Epithelial cell of proximal tubule (primary cell): ENCODE results near the gene FLYWCH2. TPM values are rescaled to one million over a fixed set of nuclear protein-coding genes. Genes with fewer than 3 reads are reported as not detected.

Experiments used
- DNase-seq: peaks from one replicate; pipeline ENCODE4 v3.0.0-alpha.2; 2011; ENCODE audit warnings: low read depth
- H3K4me3 ChIP-seq: 2 replicates; pipeline ENCODE4 v1.5.1; 2011; ENCODE audit warnings: low read depth, mild to moderate bottlenecking, low read length
- total RNA-seq: library from RNA; depleted of rRNA; stranded (reverse); fragments of >200 nt; gene quantifications from 2 replicates; pipeline ENCODE4 v1.2.3, GENCODE V29; 2015
- TF ChIP-seq, protein P1 (sequence below): conservative IDR thresholded peaks from 2 replicates; pipeline ENCODE4 v1.5.1; 2012; ENCODE audit warnings: low read depth, mild to moderate bottlenecking, low read length

FLYWCH2 gene
- total RNA-seq, 1 donor from 2014 or later, result 49.6 TPM

- no peak for DNase-seq
- H3K4me3 ChIP-seq, result no peak overlapping the region
- TF ChIP-seq, protein P1, sequence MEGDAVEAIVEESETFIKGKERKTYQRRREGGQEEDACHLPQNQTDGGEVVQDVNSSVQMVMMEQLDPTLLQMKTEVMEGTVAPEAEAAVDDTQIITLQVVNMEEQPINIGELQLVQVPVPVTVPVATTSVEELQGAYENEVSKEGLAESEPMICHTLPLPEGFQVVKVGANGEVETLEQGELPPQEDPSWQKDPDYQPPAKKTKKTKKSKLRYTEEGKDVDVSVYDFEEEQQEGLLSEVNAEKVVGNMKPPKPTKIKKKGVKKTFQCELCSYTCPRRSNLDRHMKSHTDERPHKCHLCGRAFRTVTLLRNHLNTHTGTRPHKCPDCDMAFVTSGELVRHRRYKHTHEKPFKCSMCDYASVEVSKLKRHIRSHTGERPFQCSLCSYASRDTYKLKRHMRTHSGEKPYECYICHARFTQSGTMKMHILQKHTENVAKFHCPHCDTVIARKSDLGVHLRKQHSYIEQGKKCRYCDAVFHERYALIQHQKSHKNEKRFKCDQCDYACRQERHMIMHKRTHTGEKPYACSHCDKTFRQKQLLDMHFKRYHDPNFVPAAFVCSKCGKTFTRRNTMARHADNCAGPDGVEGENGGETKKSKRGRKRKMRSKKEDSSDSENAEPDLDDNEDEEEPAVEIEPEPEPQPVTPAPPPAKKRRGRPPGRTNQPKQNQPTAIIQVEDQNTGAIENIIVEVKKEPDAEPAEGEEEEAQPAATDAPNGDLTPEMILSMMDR, result peak; percentile 5
These were observed 11.2 kb downstream of the FLYWCH2 start for GRCh38 chr16:2894231-2894630.

GRCh38 chr16:2895813-2896212 is 12.8 kb downstream of the FLYWCH2 start:
- H3K4me3 ChIP-seq, result no peak overlapping the region
- TF ChIP-seq, protein P1, result no peak
- DNase-seq, result no peak

GRCh38 chr16:2896480-2897010 is 13.5 kb downstream of the FLYWCH2 start:
- no peak for DNase-seq
- TF ChIP-seq, protein P1, result no peak

DNA sequence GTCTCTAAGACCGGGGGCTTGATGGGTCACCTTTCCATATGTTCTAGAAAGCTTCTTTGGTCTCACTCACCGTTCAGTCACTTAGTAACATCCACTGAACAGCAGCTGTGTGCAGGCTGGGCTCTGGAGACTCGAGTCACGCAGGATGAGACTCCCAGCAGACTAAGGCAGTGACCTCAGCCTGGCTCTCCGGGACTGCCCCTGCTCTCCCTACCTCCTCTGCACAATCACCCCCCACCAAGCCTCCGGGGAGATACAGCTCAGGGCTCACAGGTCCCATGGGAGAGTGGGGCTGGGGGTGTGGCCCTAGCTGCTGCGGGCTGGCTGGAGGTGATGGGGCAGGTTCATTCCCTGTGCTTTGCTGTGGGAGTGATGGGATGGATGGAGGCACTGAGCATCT is 14.1 kb downstream of the FLYWCH2 start:
- H3K4me3 ChIP-seq, result no peak overlapping the region
- DNase-seq, result no peak
- TF ChIP-seq, protein P1, result no peak

More at GRCh38 chr16:2896480-2897010, 13.5 kb downstream of the FLYWCH2 start:
- no peak overlapping the region for H3K4me3 ChIP-seq

GRCh38 chr16:2898831-2899563 is 16.0 kb downstream of the FLYWCH2 start:
- H3K4me3 ChIP-seq, result no peak overlapping the region
- TF ChIP-seq, protein P1, result no peak
- DNase-seq, result no peak

GRCh38 chr16:2899564-2900072 is 16.6 kb downstream of the FLYWCH2 start:
- TF ChIP-seq, protein P1, result no peak
- no peak overlapping the region for H3K4me3 ChIP-seq
- DNase-seq, result no peak
